Measurements from ENCODE around the gene NCS1. TPM values are rescaled to one million over a fixed set of nuclear protein-coding genes. Genes with fewer than 3 reads are reported as not detected.
A peak's percentile ranks its signal among the peaks of the same experiment; 100 is the strongest.
"Not testable (repeated sequence)": the region's sequence is repeated elsewhere in the genome, so short reads cannot be mapped to it uniquely, and the experiment has no call there.

The NCS1 gene
- total RNA-seq, 2 donors from 2014 or later = 194 to 196 TPM

GRCh38 chr9:130264414-130265350 is 92.5 kb downstream of the NCS1 start:
- DNase-seq (ENCODE audit: low spot score) = peak; percentile 15
- intact Hi-C loops (cut with DNase I) = loop anchor here in 1 of 2 donors (5.0 kb wide), 1 partner anchor 38 kb away; no protein-coding TSS in a partner anchor

GRCh38 chr9:130265431-130266235 is 93.4 kb downstream of the NCS1 start, which contains the start of gene HMCN2:
Gene HMCN2 (plus strand): TSS chr9:130265760. CDS start chr9:130265879, 119 bp downstream.
- DNase-seq (ENCODE audit: low spot score) = peak; percentile 92
- intact Hi-C loops (cut with DNase I) = loop anchor here in 1 of 2 donors (5.0 kb wide), 1 partner anchor 37 kb away; no protein-coding TSS in a partner anchor

DNA sequence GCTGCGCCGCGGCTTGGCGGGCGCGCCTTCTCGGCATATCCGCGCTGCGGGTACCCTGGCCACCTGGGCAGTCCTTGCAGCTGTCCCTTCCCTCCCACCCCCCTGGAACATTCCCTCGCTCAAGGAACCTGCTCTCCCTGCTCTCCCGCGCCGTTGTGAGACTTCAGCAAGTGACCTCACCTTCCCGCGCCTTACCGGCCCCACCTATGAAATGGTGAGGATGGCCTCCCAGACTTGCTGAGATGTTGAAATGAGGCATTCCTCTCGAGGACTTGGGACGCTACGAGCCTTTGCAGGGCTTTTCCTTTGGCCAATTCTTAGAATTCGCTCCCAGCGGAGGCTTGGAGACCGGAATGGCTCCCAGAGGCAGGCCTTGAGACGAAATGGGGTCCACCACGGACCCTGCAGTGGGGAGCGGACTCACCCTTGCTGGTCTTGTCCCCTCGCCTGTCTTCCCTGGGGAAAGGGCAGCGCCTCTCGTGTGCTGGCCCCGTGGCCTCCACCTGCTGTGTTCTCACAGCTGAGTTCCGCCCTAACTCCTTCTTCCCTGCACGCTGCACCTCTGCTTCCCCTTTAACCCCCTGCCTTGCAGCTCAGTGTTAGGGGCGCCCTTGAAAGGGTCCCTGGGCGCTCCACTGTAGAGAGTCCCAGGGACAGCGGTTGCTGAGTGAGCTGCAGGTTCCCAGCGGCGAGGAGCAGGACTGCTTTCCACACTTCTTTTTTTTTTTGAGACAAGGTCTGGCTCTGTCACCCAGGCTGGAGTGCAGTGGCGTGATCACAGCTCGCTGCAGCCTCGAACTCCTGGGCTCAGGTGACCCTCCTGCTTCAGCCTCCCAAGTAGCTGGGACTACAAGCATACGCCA is 94.3 kb downstream of the NCS1 start:
- peak; percentile 75 for DNase-seq (ENCODE audit: low spot score)
- intact Hi-C loops (cut with DNase I) = loop anchor here in 1 of 2 donors (5.0 kb wide), 1 partner anchor 36 kb away; no protein-coding TSS in a partner anchor

- DNase-seq (ENCODE audit: low spot score) = peak; percentile 88
- intact Hi-C loops (cut with DNase I) = loop anchor here in 1 of 2 donors (5.0 kb wide), 1 partner anchor 34 kb away; no protein-coding TSS in a partner anchor
Measured at GRCh38 chr9:130267930-130268329, 95.7 kb downstream of the NCS1 start.

DNA sequence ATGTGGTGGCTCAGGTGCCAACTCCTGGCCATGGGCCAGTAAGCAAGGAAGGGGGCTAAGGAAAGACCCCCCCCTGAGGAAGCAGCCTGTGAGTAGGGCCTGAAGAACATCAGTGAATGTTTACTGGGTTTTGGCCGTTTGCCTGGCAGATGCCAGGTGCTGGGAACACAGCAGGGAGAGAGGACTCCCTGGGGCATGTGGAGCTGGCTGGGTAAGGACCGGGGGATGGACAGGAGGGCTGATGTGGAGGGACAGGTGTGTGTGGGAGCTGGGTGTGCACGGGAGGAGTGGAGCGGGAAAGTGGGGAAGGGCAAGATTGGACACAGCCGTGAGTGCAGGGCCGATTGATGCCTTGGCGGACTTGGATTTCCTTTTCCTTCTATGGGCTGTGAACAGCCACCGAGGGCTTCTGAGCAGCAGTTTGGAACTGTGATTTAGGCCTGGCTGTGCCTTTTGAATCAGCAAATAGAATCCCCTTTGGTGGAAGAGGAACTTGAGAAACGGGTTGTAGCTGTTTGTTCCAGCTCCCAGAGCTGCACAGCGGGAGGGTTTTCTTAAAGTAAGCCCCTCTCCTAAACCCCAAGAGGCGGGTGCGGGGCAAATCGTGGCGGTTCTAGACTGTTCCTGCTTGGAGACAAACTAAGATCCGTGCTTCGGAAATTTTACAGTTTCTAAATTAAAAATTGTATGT is 96.5 kb downstream of the NCS1 start:
- intact Hi-C loops (cut with DNase I) = loop anchor here in 1 of 2 donors (5.0 kb wide), 1 partner anchor 34 kb away; no protein-coding TSS in a partner anchor
- DNase-seq (ENCODE audit: low spot score) = peak; percentile 82

GRCh38 chr9:130271473-130271872 is 99.3 kb downstream of the NCS1 start:
- intact Hi-C loops (cut with DNase I) = no loop called here
- no peak for DNase-seq (ENCODE audit: low spot score)

GRCh38 chr9:130275156-130275555 is 103.0 kb downstream of the NCS1 start:
- peak; percentile 75 for DNase-seq (ENCODE audit: low spot score)
- intact Hi-C loops (cut with DNase I) = no loop called here

DNA sequence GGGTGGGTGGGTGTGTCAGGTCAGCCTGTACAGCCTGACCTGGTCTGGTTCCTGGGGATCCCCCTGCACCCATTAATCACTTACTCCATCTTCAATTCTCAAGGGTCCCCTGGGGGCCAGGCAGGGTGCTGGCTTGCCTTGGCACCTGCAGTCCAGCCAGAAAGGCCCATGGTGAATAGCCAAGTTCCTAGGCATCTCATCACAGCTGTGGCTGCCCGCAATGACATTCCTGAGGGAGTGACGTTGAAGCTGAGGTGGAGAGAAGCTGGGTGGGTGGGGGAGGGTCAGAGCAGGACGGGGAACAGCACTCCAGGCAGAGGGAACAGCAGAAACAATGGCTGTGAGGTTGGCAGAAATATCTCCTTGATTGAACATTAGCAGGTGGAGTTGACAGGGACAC is 103.9 kb downstream of the NCS1 start:
- DNase-seq (ENCODE audit: low spot score) = peak; percentile 53
- intact Hi-C loops (cut with DNase I) = no loop called here

GRCh38 chr9:130276955-130277354 is 104.8 kb downstream of the NCS1 start:
- intact Hi-C loops (cut with DNase I) = no loop called here
- peak; percentile 85 for DNase-seq (ENCODE audit: low spot score)

DNA sequence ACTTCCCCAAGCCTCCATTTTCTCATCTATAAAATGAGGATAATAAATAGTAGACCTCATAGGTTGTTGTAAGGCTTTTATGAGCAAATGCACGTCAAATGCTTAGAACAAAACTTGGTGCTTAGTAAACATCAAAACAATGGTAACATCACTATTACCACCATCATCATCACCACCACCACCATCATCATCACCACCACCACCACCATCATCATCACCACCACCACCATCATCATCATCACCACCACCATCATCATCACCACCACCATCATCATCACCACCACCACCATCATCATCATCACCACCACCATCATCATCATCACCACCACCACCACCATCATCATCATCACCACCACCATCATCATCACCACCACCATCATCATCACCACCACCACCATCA is 105.3 kb downstream of the NCS1 start:
- intact Hi-C loops (cut with DNase I); DNase-seq (ENCODE audit: low spot score): not testable (repeated sequence)

DNA sequence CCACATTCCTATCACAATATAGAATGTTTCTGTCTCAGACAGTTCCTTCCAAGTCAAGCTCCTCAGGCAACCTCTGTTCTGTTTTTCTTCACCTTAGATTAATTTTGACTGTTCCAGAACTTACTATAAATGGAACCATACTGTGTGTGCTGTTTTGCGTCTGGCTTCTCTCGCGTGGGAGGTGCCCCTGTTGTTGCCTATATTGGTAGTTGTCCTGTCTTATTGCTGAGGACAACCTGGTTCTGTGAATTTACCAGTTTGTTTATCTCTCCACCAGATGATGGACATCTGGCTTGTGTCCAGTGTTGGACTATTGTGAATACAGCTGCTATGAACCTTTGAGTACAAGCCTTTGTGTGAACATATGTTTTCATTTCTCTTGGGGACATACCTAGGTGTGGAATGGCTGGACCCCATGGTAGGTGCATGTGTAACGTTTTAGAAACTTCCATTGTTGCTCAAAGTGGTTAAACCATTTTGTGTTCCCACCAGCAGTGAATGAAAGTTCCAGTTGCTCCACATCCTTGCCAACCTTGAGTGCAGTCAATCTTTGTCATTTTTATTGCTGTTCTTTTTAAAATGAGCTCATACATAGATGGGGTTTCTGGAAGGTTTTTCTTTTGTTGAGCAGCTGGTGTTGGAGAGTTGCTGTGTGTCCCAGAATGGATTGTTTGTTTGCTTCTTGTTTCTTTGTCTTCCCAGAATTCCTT is 111.5 kb downstream of the NCS1 start:
- intact Hi-C loops (cut with DNase I) = no loop called here

GRCh38 chr9:130284249-130284625 is 112.0 kb downstream of the NCS1 start:
- intact Hi-C loops (cut with DNase I) = no loop called here
- peak; percentile 49 for DNase-seq (ENCODE audit: low spot score)

More for the DNA sequence above, 111.5 kb downstream of the NCS1 start:
- DNase-seq (ENCODE audit: low spot score) = no peak

DNA sequence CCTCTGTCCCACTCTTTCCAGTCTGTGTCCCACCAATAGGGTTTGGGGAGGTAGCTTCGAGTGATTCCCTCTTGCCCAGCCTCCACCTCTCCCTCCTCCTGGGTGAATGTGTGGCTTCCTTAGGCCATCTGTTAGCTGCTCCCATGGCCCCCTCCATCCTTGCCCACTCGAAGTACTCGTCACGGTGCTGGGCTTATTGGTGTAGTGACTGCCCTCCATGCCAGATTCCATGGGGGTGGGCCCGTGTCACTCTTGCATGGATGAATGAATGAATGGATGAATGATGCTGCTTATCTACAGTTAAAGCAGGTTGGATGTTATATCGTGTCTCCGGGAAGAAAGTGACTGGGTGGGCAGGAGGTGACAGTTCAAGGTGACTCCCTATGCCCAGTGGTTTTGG is 112.5 kb downstream of the NCS1 start:
- intact Hi-C loops (cut with DNase I) = no loop called here
- DNase-seq (ENCODE audit: low spot score) = peak; percentile 64

DNA sequence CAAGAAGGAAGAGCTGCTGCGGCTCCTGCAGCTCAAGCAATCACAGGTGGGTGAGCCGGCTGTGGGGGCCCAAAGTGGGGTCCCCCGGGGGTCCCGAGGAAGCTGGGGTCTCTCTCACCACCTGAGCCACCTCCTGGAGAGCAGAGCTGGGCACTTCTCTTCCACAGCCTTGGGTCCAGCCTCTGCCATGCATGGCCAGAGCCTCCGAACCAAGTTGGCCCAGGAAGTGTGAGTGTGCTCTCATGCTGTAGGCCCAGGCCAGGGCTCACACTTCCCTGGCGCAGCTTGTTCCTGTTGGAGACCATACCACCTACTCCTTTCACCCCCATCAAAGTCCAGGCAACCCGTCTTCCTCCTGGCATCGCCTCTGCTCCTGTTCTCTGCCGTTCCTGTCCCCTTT is 113.1 kb downstream of the NCS1 start:
- DNase-seq (ENCODE audit: low spot score) = no peak
- intact Hi-C loops (cut with DNase I) = no loop called here

DNA sequence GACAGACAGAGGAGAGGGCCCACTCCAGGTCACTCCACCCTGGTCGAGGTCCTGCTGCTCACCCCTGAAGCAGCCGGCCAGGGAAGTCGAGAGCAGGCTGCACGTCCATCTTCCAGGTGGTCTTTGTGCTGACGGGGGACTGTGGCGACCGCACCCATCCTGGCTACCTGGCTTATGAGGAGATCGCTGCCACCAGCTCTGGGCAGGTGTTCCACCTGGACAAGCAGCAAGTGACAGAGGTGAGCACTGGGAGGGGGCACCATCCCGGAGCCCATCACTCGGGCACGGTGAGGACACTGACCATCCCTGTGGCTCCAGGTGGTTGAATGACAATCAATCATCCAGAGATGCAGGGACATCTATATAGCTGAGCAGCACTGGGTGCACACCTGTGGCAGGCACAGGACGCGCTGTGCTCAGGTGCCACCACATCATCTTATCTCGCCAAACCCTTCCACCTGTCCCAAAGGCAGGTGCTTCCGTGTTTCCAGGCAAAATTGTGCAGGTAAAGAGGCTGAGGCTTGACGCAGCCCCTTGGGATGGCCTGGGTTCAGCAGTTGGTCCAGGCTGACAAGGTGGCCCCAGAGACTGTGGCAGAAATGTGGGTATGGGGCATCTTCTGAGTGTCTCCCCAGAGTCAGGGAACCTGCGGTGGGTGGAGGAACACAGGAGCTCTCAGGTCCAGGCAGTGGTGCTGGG is 114.0 kb downstream of the NCS1 start:
- intact Hi-C loops (cut with DNase I) = no loop called here

More for the DNA sequence above, 114.0 kb downstream of the NCS1 start:
- peak; percentile 73 for DNase-seq (ENCODE audit: low spot score)

Data from posterior vena cava (tissue), 2 donors.